AG09319 (cell line): ENCODE results near the gene ENOX2.

Source experiments
- DNase-seq: peaks from one replicate; pipeline ENCODE4 v3.0.0-alpha.2; 2010; ENCODE audit warnings: low read depth; ENCODE audit errors: extremely low read depth
- TF ChIP-seq, protein P1 (sequence below): IDR thresholded peaks from 2 replicates; pipeline ENCODE4 v1.5.1; 2011; ENCODE audit warnings: low read depth, mild to moderate bottlenecking, inconsistent platforms, low read length, moderate library complexity

The ENOX2 gene

GRCh38 chrX:130699618-130700017 is 203.4 kb downstream of the ENOX2 start:
- TF ChIP-seq, protein P1, sequence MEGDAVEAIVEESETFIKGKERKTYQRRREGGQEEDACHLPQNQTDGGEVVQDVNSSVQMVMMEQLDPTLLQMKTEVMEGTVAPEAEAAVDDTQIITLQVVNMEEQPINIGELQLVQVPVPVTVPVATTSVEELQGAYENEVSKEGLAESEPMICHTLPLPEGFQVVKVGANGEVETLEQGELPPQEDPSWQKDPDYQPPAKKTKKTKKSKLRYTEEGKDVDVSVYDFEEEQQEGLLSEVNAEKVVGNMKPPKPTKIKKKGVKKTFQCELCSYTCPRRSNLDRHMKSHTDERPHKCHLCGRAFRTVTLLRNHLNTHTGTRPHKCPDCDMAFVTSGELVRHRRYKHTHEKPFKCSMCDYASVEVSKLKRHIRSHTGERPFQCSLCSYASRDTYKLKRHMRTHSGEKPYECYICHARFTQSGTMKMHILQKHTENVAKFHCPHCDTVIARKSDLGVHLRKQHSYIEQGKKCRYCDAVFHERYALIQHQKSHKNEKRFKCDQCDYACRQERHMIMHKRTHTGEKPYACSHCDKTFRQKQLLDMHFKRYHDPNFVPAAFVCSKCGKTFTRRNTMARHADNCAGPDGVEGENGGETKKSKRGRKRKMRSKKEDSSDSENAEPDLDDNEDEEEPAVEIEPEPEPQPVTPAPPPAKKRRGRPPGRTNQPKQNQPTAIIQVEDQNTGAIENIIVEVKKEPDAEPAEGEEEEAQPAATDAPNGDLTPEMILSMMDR: no peak
- DNase-seq: no peak

GRCh38 chrX:130696542-130696941 is 206.5 kb downstream of the ENOX2 start:
- DNase-seq: no peak
- TF ChIP-seq, protein P1: no peak

- TF ChIP-seq, protein P1: no peak
- DNase-seq: no peak
These were observed 207.1 kb downstream of the ENOX2 start for GRCh38 chrX:130695931-130696330.

- no peak for DNase-seq
- TF ChIP-seq, protein P1: no peak
These were observed 208.0 kb downstream of the ENOX2 start for GRCh38 chrX:130694983-130695382.

GRCh38 chrX:130691576-130691975 is 211.4 kb downstream of the ENOX2 start:
- TF ChIP-seq, protein P1: no peak
- no peak for DNase-seq

GRCh38 chrX:130688360-130688759 is 214.6 kb downstream of the ENOX2 start:
- DNase-seq: no peak
- TF ChIP-seq, protein P1: no peak

DNA sequence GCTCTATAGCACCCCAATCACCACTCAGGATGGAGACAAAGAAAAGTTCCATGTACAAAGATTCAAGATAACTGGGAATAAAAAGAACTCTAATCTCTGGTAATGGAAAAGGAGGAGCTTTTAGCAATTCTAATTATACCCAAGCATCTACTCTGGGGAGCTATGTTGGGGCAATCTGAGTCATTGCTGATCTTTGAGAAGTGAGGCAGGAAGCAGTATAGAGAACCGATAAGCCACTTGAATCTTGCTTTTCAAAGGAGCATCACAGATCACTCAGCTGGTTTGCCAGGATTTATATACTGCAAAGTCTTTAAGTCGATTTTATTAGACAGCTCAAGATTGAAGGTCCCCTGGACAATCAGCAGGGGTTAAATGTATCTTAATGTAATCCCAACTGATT is 220.0 kb downstream of the ENOX2 start:
- DNase-seq: no peak
- TF ChIP-seq, protein P1: no peak
